ENCODE results near the gene PLEKHA5. TPM values are rescaled to one million over a fixed set of nuclear protein-coding genes. Genes with fewer than 3 reads are reported as not detected.
"Not testable (repeated sequence)": the region's sequence is repeated elsewhere in the genome, so short reads cannot be mapped to it uniquely, and the experiment has no call there.

The PLEKHA5 gene
- total RNA-seq, 5 donors from 2014 or later (not counting 1 experiment from before 2014, with no cell fraction given) = 0.96 to 11.0 (median 4.9) TPM

- no peak overlapping the region for H3K4me3 ChIP-seq (ENCODE audit: control insufficient read depth in 1 of 2, extremely low read depth in 1 of 2, low read length in 1 of 2)
- no peaks in the 10 kb centered on the region for H3K9me3 ChIP-seq
- POLR2A ChIA-PET = interaction anchor here in 1 of 2 donors (0.6 kb wide), 1 partner anchor 229 kb away, joined by 7 read pairs; no protein-coding TSS in a partner anchor
- no peaks in the 10 kb centered on the region for H3K4me1 Mint-ChIP-seq
- H3K27ac Mint-ChIP-seq = no peak overlapping the region
- no peaks in the 10 kb centered on the region for H3K4me1 ChIP-seq (ENCODE audit: control insufficient read depth in 1 of 2, extremely low read depth in 1 of 2, insufficient read depth in 2 of 2, low read length in 2 of 2)
- ATAC-seq (replicated peaks in 1 of 4) (no peak), DNase-seq (no peak)
- WGBS (ENCODE audit: insufficient coverage) = no CpG with 5 or more reads among the region's 1 CpG
- no peaks in the 10 kb centered on the region for H3K27me3 Mint-ChIP-seq
- CTCF ChIA-PET = interaction anchor here in 1 of 2 donors (0.6 kb wide), 1 partner anchor 18 kb away, joined by 3 read pairs; no protein-coding TSS in a partner anchor
- H3K36me3 Mint-ChIP-seq = no peaks in the 10 kb centered on the region
- no peaks in the 10 kb centered on the region for H3K27me3 ChIP-seq (replicated peaks in 1 of 2; ENCODE audit: control insufficient read depth in 2 of 2, extremely low read depth in 1 of 2, insufficient read depth in 2 of 2, low read length in 1 of 2)
- H3K9me3 Mint-ChIP-seq = no peaks in the 10 kb centered on the region
- H3K4me3 Mint-ChIP-seq = no peak overlapping the region
- H3K36me3 ChIP-seq (ENCODE audit: control insufficient read depth in 2 of 2, extremely low read depth in 1 of 2, insufficient read depth in 1 of 2, low read length in 1 of 2) = no peaks in the 10 kb centered on the region
- H3K27ac ChIP-seq (ENCODE audit: low read length) = no peak overlapping the region
Observed at GRCh38 chr12:19167708-19168107, 38.2 kb downstream of the PLEKHA5 start.

- H3K27ac Mint-ChIP-seq = no peak overlapping the region
- ChIA-PET POLR2A (interaction anchor here (0.6 to 0.7 kb wide), 2 partner anchors 14 to 134 kb away, joined by 3 to 4 read pairs; no protein-coding TSS in a partner anchor), CTCF (no interaction called here)
- no peaks in the 10 kb centered on the region for H3K36me3 ChIP-seq (ENCODE audit: control insufficient read depth in 2 of 2, extremely low read depth in 1 of 2, insufficient read depth in 1 of 2, low read length in 1 of 2)
- DNase-seq (no peak), ATAC-seq (replicated peaks in 1 of 4) (no peak)
- no peak overlapping the region for H3K4me3 ChIP-seq (ENCODE audit: control insufficient read depth in 1 of 2, extremely low read depth in 1 of 2, low read length in 1 of 2)
- H3K27me3 Mint-ChIP-seq = no peaks in the 10 kb centered on the region
- H3K4me1 ChIP-seq (ENCODE audit: control insufficient read depth in 1 of 2, extremely low read depth in 1 of 2, insufficient read depth in 2 of 2, low read length in 2 of 2) = no peaks in the 10 kb centered on the region
- no peaks in the 10 kb centered on the region for H3K9me3 ChIP-seq
- no peaks in the 10 kb centered on the region for H3K9me3 Mint-ChIP-seq
- H3K4me1 Mint-ChIP-seq = no peaks in the 10 kb centered on the region
- H3K36me3 Mint-ChIP-seq = no peaks in the 10 kb centered on the region
- no peak overlapping the region for H3K27ac ChIP-seq (ENCODE audit: low read length)
- no peak overlapping the region for H3K4me3 Mint-ChIP-seq
- no peaks in the 10 kb centered on the region for H3K27me3 ChIP-seq (replicated peaks in 1 of 2; ENCODE audit: control insufficient read depth in 2 of 2, extremely low read depth in 1 of 2, insufficient read depth in 2 of 2, low read length in 1 of 2)
Observed at GRCh38 chr12:19168644-19169043, 39.1 kb downstream of the PLEKHA5 start.

GRCh38 chr12:19169222-19169621, 39.7 kb downstream of the PLEKHA5 start:
- Mint-ChIP-seq H3K9me3 (no peaks in the 10 kb centered on the region), H3K4me3 (no peak overlapping the region), H3K36me3 (no peaks in the 10 kb centered on the region), H3K4me1 (no peaks in the 10 kb centered on the region), H3K27ac (no peak overlapping the region), H3K27me3 (no peaks in the 10 kb centered on the region)
- no CpG with 5 or more reads among the region's 1 CpG for WGBS (ENCODE audit: insufficient coverage)
- ChIA-PET POLR2A (interaction anchor here in 1 of 2 donors (0.7 kb wide), 1 partner anchor 14 kb away, joined by 3 read pairs; no protein-coding TSS in a partner anchor), CTCF (no interaction called here)
- no peaks in the 10 kb centered on the region for H3K36me3 ChIP-seq (ENCODE audit: control insufficient read depth in 2 of 2, extremely low read depth in 1 of 2, insufficient read depth in 1 of 2, low read length in 1 of 2)
- ATAC-seq (replicated peaks in 1 of 4) (no peak), DNase-seq (no peak)
- no peaks in the 10 kb centered on the region for H3K9me3 ChIP-seq
- no peak overlapping the region for H3K4me3 ChIP-seq (ENCODE audit: control insufficient read depth in 1 of 2, extremely low read depth in 1 of 2, low read length in 1 of 2)
- H3K27me3 ChIP-seq (replicated peaks in 1 of 2; ENCODE audit: control insufficient read depth in 2 of 2, extremely low read depth in 1 of 2, insufficient read depth in 2 of 2, low read length in 1 of 2) = no peaks in the 10 kb centered on the region
- no peaks in the 10 kb centered on the region for H3K4me1 ChIP-seq (ENCODE audit: control insufficient read depth in 1 of 2, extremely low read depth in 1 of 2, insufficient read depth in 2 of 2, low read length in 2 of 2)
- no peak overlapping the region for H3K27ac ChIP-seq (ENCODE audit: low read length)

- 100% methylated on average over 2 of the region's 9 CpGs for WGBS (ENCODE audit: insufficient coverage)
- H3K4me1 Mint-ChIP-seq; ATAC-seq (replicated peaks in 1 of 4); CTCF ChIA-PET; H3K4me3 Mint-ChIP-seq; H3K4me1 ChIP-seq (ENCODE audit: control insufficient read depth in 1 of 2, extremely low read depth in 1 of 2, insufficient read depth in 2 of 2, low read length in 2 of 2); POLR2A ChIA-PET; H3K27ac Mint-ChIP-seq; H3K9me3 ChIP-seq; H3K36me3 Mint-ChIP-seq; H3K9me3 Mint-ChIP-seq; H3K36me3 ChIP-seq (ENCODE audit: control insufficient read depth in 2 of 2, extremely low read depth in 1 of 2, insufficient read depth in 1 of 2, low read length in 1 of 2); H3K27me3 ChIP-seq (replicated peaks in 1 of 2; ENCODE audit: control insufficient read depth in 2 of 2, extremely low read depth in 1 of 2, insufficient read depth in 2 of 2, low read length in 1 of 2); H3K27me3 Mint-ChIP-seq; H3K4me3 ChIP-seq (ENCODE audit: control insufficient read depth in 1 of 2, extremely low read depth in 1 of 2, low read length in 1 of 2); DNase-seq; H3K27ac ChIP-seq (ENCODE audit: low read length): not testable (repeated sequence)
Observed at GRCh38 chr12:19170286-19170685, 40.8 kb downstream of the PLEKHA5 start.

GRCh38 chr12:19171731-19172130, 42.2 kb downstream of the PLEKHA5 start:
- H3K27me3 ChIP-seq (replicated peaks in 1 of 2; ENCODE audit: control insufficient read depth in 2 of 2, extremely low read depth in 1 of 2, insufficient read depth in 2 of 2, low read length in 1 of 2) = no peaks in the 10 kb centered on the region

DNA sequence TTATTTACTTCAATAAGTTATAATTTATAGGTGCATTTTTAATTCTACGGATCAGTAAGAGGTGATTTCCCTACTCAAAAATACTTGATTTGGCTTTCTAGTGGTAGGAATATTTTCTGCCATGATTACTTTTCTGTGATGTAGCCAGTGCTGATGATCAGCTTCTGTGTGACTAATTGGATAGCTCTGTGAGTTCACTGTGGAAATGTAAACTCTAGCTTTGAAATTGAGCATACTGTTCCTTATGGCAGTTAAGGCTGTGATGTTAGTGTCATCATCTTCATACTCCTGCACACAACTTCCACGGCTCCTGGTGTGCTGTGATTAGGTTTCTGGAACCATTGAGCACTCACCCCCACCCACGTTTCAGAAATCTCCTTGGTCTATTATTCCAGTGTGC, 48.2 kb downstream of the PLEKHA5 start:
- Mint-ChIP-seq H3K9me3 (no peaks in the 10 kb centered on the region), H3K36me3 (no peaks in the 10 kb centered on the region), H3K4me3 (no peak overlapping the region), H3K27me3 (no peaks in the 10 kb centered on the region), H3K4me1 (no peaks in the 10 kb centered on the region), H3K27ac (no peak overlapping the region)
- Histone ChIP-seq H3K4me1 (ENCODE audit: control insufficient read depth in 1 of 2, extremely low read depth in 1 of 2, insufficient read depth in 2 of 2, low read length in 2 of 2) (no peaks in the 10 kb centered on the region), H3K9me3 (no peaks in the 10 kb centered on the region), H3K27ac (ENCODE audit: low read length) (no peak overlapping the region), H3K36me3 (ENCODE audit: control insufficient read depth in 2 of 2, extremely low read depth in 1 of 2, insufficient read depth in 1 of 2, low read length in 1 of 2) (no peaks in the 10 kb centered on the region), H3K27me3 (replicated peaks in 1 of 2; ENCODE audit: control insufficient read depth in 2 of 2, extremely low read depth in 1 of 2, insufficient read depth in 2 of 2, low read length in 1 of 2) (no peaks in the 10 kb centered on the region), H3K4me3 (ENCODE audit: control insufficient read depth in 1 of 2, extremely low read depth in 1 of 2, low read length in 1 of 2) (no peak overlapping the region)
- ATAC-seq (replicated peaks in 1 of 4) (no peak), DNase-seq (no peak)
- WGBS (ENCODE audit: insufficient coverage) = no CpG with 5 or more reads among the region's 3 CpGs
- POLR2A ChIA-PET = no interaction called here
- CTCF ChIA-PET = no interaction called here

More at GRCh38 chr12:19171731-19172130, 42.2 kb downstream of the PLEKHA5 start:
- no peaks in the 10 kb centered on the region for H3K4me1 ChIP-seq (ENCODE audit: control insufficient read depth in 1 of 2, extremely low read depth in 1 of 2, insufficient read depth in 2 of 2, low read length in 2 of 2)
- ChIA-PET POLR2A (no interaction called here), CTCF (no interaction called here)
- no peak overlapping the region for H3K27ac ChIP-seq (ENCODE audit: low read length)
- WGBS (ENCODE audit: insufficient coverage) = no CpG with 5 or more reads among the region's 2 CpGs
- no peak for DNase-seq
- Mint-ChIP-seq H3K27me3 (no peaks in the 10 kb centered on the region), H3K27ac (no peak overlapping the region), H3K4me1 (no peaks in the 10 kb centered on the region), H3K9me3 (no peaks in the 10 kb centered on the region), H3K4me3 (no peak overlapping the region), H3K36me3 (no peaks in the 10 kb centered on the region)
- no peak for ATAC-seq (replicated peaks in 1 of 4)
- H3K4me3 ChIP-seq (ENCODE audit: control insufficient read depth in 1 of 2, extremely low read depth in 1 of 2, low read length in 1 of 2) = no peak overlapping the region
- no peaks in the 10 kb centered on the region for H3K9me3 ChIP-seq
- no peaks in the 10 kb centered on the region for H3K36me3 ChIP-seq (ENCODE audit: control insufficient read depth in 2 of 2, extremely low read depth in 1 of 2, insufficient read depth in 1 of 2, low read length in 1 of 2)

GRCh38 chr12:19179986-19180385, 50.5 kb downstream of the PLEKHA5 start:
- Histone ChIP-seq H3K27me3 (replicated peaks in 1 of 2; ENCODE audit: control insufficient read depth in 2 of 2, extremely low read depth in 1 of 2, insufficient read depth in 2 of 2, low read length in 1 of 2) (no peaks in the 10 kb centered on the region), H3K27ac (ENCODE audit: low read length) (no peak overlapping the region), H3K4me1 (ENCODE audit: control insufficient read depth in 1 of 2, extremely low read depth in 1 of 2, insufficient read depth in 2 of 2, low read length in 2 of 2) (no peaks in the 10 kb centered on the region), H3K36me3 (ENCODE audit: control insufficient read depth in 2 of 2, extremely low read depth in 1 of 2, insufficient read depth in 1 of 2, low read length in 1 of 2) (no peaks in the 10 kb centered on the region), H3K9me3 (no peaks in the 10 kb centered on the region), H3K4me3 (ENCODE audit: control insufficient read depth in 1 of 2, extremely low read depth in 1 of 2, low read length in 1 of 2) (no peak overlapping the region)
- 100% methylated on average over 1 of the region's 4 CpGs for WGBS (ENCODE audit: insufficient coverage)
- ChIA-PET CTCF (interaction anchor here in 1 of 2 donors (0.6 kb wide), 1 partner anchor 27 kb away, joined by 3 read pairs; no protein-coding TSS in a partner anchor), POLR2A (no interaction called here)
- H3K9me3 Mint-ChIP-seq = no peaks in the 10 kb centered on the region
- no peaks in the 10 kb centered on the region for H3K4me1 Mint-ChIP-seq
- no peaks in the 10 kb centered on the region for H3K27me3 Mint-ChIP-seq
- no peak overlapping the region for H3K27ac Mint-ChIP-seq
- no peak overlapping the region for H3K4me3 Mint-ChIP-seq
- no peaks in the 10 kb centered on the region for H3K36me3 Mint-ChIP-seq
- ATAC-seq (replicated peaks in 1 of 4) = no peak
- DNase-seq = no peak
